Measurements from ENCODE around the gene CLEC4F. TPM values are rescaled to one million over a fixed set of nuclear protein-coding genes. Genes with fewer than 3 reads are reported as not detected.

Gene CLEC4F
- total RNA-seq, 1 donor from 2014 or later, result not detected

DNA sequence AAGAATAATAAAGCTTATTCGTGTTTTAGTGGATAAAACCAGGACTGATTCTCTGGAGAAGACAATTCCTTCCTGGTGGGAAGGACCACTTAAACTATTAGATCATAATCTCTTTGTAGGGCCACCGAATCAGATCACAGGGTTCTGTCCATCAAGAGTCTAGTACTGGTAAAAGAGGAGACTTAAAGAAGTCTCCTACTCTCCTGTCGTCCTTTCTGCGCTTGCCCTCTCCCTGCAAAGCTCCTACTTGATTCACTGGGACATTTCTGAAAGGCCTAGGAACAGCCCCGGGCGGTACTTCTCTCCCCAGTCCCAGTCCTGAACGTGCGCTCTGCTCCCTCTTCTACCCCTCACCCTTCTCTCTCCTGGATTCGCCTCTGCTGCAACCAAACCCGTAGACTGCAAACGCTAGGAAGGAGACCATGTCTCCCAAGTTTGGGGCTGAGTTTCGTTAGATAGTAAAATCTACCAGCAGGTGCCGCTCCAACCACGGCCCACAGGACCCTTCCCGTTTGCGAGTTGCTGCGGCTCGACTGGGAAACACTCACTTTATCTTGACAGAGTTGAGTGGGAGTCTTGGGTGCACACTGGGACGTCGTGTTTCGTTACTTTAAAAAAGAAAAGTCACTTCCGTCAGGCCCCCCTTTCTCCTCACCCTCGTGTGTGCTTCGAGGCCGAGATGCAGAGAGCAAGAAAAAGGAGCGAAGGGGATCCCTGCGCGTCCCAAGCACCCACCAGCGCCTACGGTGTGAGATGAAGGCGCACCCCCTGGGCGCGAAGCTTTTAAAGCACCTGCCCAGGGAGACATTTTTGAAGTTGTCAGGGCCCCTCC, 30.9 kb downstream of the CLEC4F start:
- intact Hi-C loops (cut with micrococcal nuclease), result loop anchor here (1.0 to 5.0 kb wide), 4 partner anchors 82 to 487 kb away; partner anchors contain the start of gene FAM136A

DNA sequence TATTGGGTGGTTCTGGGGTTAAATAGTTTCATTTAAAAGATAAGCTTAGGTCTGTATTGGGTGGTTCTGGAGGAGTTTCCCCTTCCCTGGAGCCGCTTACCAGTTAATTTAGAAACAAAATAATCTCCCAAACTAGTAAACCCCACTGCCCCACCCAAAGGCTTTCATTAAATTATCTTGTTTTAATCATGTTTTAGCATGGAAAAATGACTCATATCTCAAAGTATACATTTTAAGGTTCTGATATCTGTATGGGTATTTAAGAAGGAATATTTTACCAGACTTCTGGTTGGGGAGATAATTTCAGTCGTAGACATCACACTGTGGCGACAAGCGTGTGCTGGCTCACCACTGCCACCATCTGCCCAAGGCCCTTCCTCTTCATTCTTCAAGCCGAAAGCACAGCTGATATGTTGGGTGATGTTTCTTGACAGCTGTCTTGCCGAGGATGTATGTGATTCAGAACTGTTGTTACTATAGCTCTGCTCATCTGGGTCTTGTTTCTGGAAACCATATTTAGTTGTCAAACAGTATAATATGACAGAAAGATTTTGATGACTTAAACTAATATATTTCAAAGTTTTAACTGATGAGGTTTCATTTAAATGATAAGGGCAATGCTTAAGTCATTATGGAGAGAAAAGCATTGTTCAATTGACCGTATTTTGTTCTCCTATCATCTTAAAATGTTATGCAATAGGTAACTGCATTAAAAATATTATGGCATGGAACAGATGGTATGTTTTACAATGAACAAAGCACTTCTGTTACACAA, 35.1 kb downstream of the CLEC4F start:
- intact Hi-C loops (cut with micrococcal nuclease), result loop anchor here (2.0 to 5.0 kb wide), 2 partner anchors 131 to 483 kb away; partner anchors contain the start of gene FAM136A

DNA sequence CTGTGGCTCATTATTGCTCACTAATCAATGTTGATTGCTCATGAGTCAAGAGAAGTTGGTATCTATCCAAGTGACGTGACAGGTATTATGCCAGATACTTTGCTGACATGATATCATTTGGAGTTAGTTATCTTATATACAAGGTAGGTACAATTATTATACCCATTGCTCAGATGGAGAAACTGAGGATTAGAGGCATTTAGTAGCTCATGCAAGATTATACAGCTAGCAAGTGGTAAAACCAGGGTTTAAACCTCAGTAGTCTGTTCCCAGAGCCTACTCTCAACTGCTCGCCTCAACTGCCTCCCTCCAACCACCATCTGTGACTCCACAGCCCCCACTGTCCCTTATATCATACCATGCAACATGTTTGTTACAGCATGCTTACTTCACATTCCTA, 36.1 kb downstream of the CLEC4F start:
- intact Hi-C loops (cut with micrococcal nuclease), result loop anchor here (2.0 kb wide), 1 partner anchor 130 kb away; no protein-coding TSS in a partner anchor

GRCh38 chr2:70779911-70780545, 40.4 kb downstream of the CLEC4F start:
- intact Hi-C loops (cut with micrococcal nuclease), result no loop called here

DNA sequence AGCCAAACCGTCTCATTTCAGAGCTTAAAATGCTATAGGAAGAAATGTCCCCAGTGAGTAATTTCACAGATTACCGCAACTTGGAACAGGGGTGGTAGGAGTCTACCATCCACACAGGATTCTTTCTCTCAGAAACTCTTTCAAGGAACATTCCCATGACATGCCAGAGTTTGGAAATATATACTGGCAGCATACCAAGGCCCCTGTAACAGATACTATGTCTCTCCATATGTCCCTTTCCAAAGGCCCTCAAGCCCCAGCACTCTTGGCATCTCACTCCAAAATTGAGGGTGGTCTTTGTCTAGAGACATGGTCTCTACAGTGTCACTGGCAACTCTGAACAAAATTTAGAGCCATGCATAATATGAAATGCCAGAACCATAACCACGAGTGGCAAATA, 40.9 kb downstream of the CLEC4F start:
- intact Hi-C loops (cut with micrococcal nuclease), result no loop called here

GRCh38 chr2:70778676-70779075, 41.7 kb downstream of the CLEC4F start:
- intact Hi-C loops (cut with micrococcal nuclease), result no loop called here

DNA sequence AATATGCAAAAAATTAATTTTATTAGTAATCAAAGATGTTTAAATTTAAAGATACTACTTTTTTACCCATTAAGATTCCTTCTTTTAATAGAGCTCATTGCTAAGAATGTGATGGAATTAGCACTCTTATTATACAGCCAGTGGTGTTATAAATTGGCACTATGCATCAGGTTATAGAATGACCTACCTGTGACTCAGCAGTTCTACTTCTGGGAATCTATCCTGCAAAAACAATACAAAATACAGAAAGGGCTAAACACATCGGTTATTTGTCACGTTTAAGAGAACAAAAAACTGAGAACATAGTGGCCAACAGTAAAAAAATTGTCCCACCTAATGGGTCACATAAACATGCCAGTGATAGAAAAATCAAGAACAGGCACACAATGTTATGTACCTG, 42.9 kb downstream of the CLEC4F start:
- intact Hi-C loops (cut with micrococcal nuclease), result no loop called here

- intact Hi-C loops (cut with micrococcal nuclease), result no loop called here
These were observed 44.1 kb downstream of the CLEC4F start for GRCh38 chr2:70776266-70776665.

GRCh38 chr2:70775141-70775540, 45.3 kb downstream of the CLEC4F start:
- intact Hi-C loops (cut with micrococcal nuclease), result no loop called here

GRCh38 chr2:70772486-70773155, 47.8 kb downstream of the CLEC4F start:
- intact Hi-C loops (cut with micrococcal nuclease), result no loop called here

DNA sequence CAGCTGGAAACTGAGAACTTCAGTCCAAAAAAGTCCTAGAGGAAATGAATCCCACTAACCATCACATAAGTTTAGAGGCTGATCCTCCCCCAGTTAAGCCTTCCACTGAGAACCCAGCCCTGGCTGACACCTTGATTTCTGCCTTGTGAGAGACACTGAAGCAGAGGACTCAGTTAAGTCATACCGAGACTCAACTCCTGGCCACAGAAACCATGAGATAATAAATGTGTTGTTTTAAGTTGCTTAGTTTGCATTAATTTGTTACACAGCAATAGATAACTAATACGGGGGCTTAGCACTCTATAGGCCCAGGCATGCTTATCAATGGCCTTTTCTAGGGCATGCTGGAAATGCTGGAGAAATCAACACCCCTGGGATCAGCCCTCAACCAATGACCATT, 49.0 kb downstream of the CLEC4F start:
- intact Hi-C loops (cut with micrococcal nuclease), result no loop called here

- intact Hi-C loops (cut with micrococcal nuclease), result no loop called here
These were observed 50.9 kb downstream of the CLEC4F start for GRCh38 chr2:70769450-70769849.

GRCh38 chr2:70768590-70769085, 51.8 kb downstream of the CLEC4F start:
- intact Hi-C loops (cut with micrococcal nuclease), result no loop called here

- intact Hi-C loops (cut with micrococcal nuclease), result no loop called here
These were observed 52.5 kb downstream of the CLEC4F start, which contains the start of gene ADD2 for GRCh38 chr2:70767699-70768589. ADD2 (minus strand) TSS chr2:70768200; CDS start chr2:70706408, 61,792 bp downstream.

DNA sequence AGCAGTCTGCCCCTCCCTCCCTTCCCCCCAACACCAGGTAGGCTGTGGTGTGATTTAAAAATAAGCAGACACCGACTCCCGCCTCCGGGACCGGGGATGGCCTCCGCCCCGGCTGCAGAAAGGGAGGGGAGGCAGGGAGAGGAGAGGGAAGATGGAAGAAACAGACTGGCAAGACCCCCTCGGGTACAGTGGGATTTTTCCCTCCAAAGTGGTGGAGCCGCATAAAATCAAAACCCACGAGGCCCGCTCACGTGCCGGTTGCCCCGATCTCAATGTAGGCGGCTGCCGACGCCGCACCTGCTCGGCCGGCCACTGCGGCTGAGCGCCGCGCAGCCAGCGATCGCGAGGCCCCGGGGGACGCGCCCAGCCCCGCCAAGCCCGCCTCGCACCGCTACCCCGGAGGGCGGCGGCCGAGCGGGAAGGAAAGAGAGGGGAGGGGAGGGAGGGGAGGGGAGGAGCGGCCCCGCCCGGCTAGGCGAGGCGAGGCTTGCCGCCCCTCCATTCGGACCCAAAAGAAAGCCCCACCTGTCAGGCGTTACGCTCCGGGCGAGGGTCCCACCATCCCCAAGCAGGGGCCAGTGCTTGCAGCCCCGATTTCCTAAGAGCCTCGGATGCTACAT, 53.2 kb downstream of the CLEC4F start:
- intact Hi-C loops (cut with micrococcal nuclease), result no loop called here

- intact Hi-C loops (cut with micrococcal nuclease), result no loop called here
These were observed 53.9 kb downstream of the CLEC4F start for GRCh38 chr2:70766357-70767078.

DNA sequence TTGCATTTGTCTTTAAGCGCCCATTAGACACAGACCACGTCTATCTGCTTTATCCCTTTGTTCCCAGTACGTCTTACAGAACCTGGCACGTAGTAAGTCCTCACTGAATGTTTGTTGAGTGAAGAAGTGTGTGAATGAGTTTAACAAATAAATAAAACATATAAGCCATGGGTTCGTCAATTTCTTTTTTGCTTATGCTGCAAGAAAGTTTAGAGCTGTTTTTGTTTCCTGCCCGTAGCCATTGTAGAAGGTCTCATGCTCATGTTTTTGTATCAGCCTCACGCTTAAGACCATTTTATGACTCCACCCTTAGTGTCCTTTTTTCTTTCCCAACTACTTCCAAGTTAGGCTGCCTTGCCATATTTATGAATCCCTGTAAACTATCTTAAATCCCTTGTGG, 54.9 kb downstream of the CLEC4F start:
- intact Hi-C loops (cut with micrococcal nuclease), result no loop called here

DNA sequence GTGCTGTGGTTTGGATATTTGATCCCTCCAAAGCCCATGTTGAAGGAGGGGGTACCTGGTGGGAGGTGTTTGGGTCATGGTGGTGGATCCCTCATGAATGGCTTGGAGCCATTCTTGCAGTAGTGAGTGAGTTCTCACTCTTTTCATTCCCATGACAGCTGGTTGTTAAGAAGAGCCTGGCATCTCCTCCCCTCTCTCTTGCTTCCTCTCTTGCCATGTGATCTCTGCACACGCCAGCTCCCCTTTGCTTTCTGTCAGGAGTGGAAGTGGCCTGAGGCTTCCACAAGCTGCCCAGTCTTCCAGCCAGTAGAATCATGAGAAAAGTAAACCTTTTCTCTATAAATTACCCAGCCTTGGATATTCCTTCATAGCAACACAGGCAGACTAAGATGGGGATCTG, 61.0 kb downstream of the CLEC4F start:
- intact Hi-C loops (cut with micrococcal nuclease), result no loop called here

Data from T-helper 2 cell treated with Interferon-gamma antibody and Interleukin-4, amounts not matched to agents 100 ng/mL and 5 ng/mL, for 36 hours (primary cell).